ENCODE results near the gene KIF6.

- no peak for TF ChIP-seq CTCF (IDR thresholded peaks at IDR 0.05; ENCODE audit: low read length)
- no peak for TF ChIP-seq EZH2 (optimal IDR thresholded peaks at IDR 0.05; ENCODE audit: low read depth, low read length)
- TF ChIP-seq EZH2phosphoT487 (IDR thresholded peaks at IDR 0.05; ENCODE audit: low read length) = no peak
Measured at GRCh38 chr6:39428152-39428551, 297.1 kb downstream of the KIF6 start.
